ENCODE data around the gene ANKRD33B.
"Not testable (repeated sequence)": the region's sequence is repeated elsewhere in the genome, so short reads cannot be mapped to it uniquely, and the experiment has no call there.

Gene ANKRD33B

DNA sequence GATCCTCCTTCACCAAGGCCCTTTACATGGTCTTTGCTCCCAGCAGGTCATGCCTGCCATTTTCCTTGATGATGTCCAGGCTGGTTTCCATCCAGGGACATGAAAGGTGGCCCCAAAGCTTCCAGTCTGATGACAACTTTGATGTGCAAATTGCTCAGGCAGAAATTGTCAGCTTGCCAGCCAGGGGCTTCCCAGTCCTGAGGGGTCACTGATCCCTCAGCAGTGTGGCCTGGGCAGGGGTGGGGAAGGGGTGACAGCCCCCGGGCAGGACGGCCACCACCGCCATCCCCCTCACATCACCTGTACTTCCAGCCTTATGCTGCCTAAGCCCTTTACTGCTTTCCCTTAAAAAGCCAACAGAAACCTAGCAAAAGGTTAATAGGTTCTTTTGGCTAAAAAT, 96.3 kb downstream of the ANKRD33B start:
- no peak overlapping the region for H3K9ac ChIP-seq
- no peak for TF ChIP-seq Cebpa-rat (IDR thresholded peaks at IDR 0.05)

DNA sequence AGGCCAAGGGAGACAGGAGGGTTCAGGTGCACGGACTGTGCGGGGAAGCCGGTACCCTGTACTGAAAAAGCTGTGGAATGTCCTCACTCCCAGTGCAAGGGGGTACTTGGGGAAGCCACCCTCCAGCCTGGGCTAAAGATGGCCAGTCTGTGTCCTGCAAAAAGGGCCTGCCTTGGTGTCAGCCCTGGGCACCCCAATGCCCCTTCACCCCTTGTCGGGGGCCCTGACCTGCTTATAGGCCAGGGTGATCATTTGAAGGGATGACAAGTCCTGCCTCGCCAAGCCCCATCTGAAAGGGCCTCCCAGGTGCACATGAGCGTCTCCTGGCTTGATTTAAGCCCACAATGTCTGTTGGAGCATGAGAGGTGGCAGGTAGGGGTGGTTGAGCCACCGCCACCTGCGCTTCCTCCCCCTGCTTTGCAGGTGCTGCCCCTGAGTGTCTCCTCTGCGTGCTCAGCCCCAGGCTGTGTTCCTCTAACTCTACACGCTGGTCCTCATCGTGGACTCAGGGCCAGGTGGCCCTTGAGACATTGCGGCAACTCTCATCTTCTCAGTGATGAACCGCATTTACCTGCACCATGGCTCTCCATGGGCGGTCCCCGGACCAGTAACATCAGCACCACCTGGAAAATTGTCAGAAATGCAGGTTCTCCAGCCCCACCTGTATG, 97.0 kb downstream of the ANKRD33B start:
- peaks cover 0 to 10% (median 0%) of the 10 kb centered on the region in 11 experiments; a peak in 7 of 22 replicates for H4K20me1 ChIP-seq
- H3K36me3 ChIP-seq = peaks cover 0 to 14% (median 8%) of the 10 kb centered on the region in 11 experiments; a peak in 13 of 22 replicates
- H3K4me2 ChIP-seq = no peak overlapping the region
- no peaks in the 10 kb centered on the region for H3K27me3 ChIP-seq
- no peak for TF ChIP-seq Cebpa-rat (IDR thresholded peaks at IDR 0.05)
- no peak overlapping the region for H3K27ac ChIP-seq
- H3K9me3 ChIP-seq (replicated peaks in 1 of 11) = peaks cover 0 to 5% (median 0%) of the 10 kb centered on the region in 11 experiments; a peak in 2 of 22 replicates
- H3K9ac ChIP-seq = no peak overlapping the region
- no peak overlapping the region for H3K4me3 ChIP-seq
- peaks cover 0 to 6% (median 0%) of the 10 kb centered on the region in 10 experiments; a peak in 3 of 20 replicates for H3K4me1 ChIP-seq

More for the DNA sequence above, 96.3 kb downstream of the ANKRD33B start:
- H3K27ac ChIP-seq = no peak overlapping the region
- H3K27me3 ChIP-seq = no peaks in the 10 kb centered on the region
- no peak overlapping the region for H3K4me2 ChIP-seq
- H4K20me1 ChIP-seq = peaks cover 0 to 17% (median 3%) of the 10 kb centered on the region in 11 experiments; a peak in 8 of 22 replicates
- H3K4me3 ChIP-seq = no peak overlapping the region
- peaks cover 0 to 21% (median 15%) of the 10 kb centered on the region in 11 experiments; a peak in 14 of 22 replicates for H3K36me3 ChIP-seq
- peaks cover 0 to 5% (median 0%) of the 10 kb centered on the region in 11 experiments; a peak in 2 of 22 replicates for H3K9me3 ChIP-seq (replicated peaks in 1 of 11)
- H3K4me1 ChIP-seq = peaks cover 0 to 6% (median 0%) of the 10 kb centered on the region in 10 experiments; a peak in 3 of 20 replicates

DNA sequence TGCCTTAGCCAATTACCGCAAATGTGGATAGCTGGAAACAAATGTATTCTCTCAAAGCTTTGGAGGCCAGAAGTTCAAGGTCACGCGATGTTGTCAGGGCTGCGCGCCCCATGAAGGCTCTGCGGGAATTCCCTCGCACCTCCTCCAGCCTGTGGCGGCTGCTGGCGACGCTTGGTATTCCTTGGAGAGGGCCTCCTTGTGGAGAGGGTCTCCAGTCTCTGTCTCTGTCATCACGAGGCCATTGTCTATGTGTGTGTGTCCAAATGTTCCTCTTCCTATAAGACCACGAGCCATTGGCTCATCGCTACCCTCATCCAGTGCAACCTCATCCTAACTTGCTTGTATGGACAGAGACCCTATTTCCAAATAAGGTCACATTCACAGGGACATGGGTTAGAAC, 97.5 kb downstream of the ANKRD33B start:
- no peak for TF ChIP-seq Cebpa-rat (IDR thresholded peaks at IDR 0.05)
- H3K9ac ChIP-seq = no peak overlapping the region

DNA sequence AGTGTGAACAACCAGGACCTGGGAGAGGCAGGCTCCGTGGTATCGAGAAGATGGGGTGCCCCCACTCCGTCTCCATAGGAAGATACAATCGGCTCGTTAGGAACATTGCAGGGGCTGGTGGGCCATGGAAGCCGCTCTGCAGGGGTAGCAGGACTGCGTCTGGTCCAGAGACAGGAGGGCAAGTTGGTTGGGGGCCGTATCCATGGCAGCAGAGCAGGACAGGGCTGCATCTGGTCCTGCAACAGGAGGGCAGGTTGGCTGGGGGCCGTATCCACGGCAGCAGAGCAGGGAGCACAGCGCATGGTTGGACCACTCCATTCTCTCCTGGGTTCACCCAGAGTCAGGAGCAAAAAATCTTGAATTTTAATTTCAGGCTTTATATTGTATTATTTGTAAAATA, 98.2 kb downstream of the ANKRD33B start:
- H3K27ac ChIP-seq = no peak overlapping the region
- H3K4me2 ChIP-seq = no peak overlapping the region
- peaks cover 0 to 5% (median 0%) of the 10 kb centered on the region in 11 experiments; a peak in 2 of 22 replicates for H3K9me3 ChIP-seq (replicated peaks in 1 of 11)
- H3K27me3 ChIP-seq = no peaks in the 10 kb centered on the region
- no peak overlapping the region for H3K4me3 ChIP-seq
- no peak overlapping the region for H3K9ac ChIP-seq
- no peaks in the 10 kb centered on the region for H4K20me1 ChIP-seq
- peaks cover 0 to 6% (median 0%) of the 10 kb centered on the region in 10 experiments; a peak in 3 of 20 replicates for H3K4me1 ChIP-seq
- H3K36me3 ChIP-seq = peaks cover 0 to 6% (median 0%) of the 10 kb centered on the region in 11 experiments; a peak in 1 of 22 replicates
- no peak for TF ChIP-seq Cebpa-rat (IDR thresholded peaks at IDR 0.05)

More for the DNA sequence above, 97.5 kb downstream of the ANKRD33B start:
- Histone ChIP-seq H3K9me3 (replicated peaks in 1 of 11) (peaks cover 0 to 5% (median 0%) of the 10 kb centered on the region in 11 experiments; a peak in 2 of 22 replicates), H3K36me3 (peaks cover 0 to 8% (median 3%) of the 10 kb centered on the region in 11 experiments; a peak in 9 of 22 replicates), H3K27me3 (no peaks in the 10 kb centered on the region), H3K4me3 (no peak overlapping the region), H3K4me1 (peaks cover 0 to 6% (median 0%) of the 10 kb centered on the region in 10 experiments; a peak in 3 of 20 replicates), H3K27ac (no peak overlapping the region), H4K20me1 (peaks cover 0 to 5% (median 0%) of the 10 kb centered on the region in 11 experiments; a peak in 6 of 22 replicates), H3K4me2 (no peak overlapping the region)

DNA sequence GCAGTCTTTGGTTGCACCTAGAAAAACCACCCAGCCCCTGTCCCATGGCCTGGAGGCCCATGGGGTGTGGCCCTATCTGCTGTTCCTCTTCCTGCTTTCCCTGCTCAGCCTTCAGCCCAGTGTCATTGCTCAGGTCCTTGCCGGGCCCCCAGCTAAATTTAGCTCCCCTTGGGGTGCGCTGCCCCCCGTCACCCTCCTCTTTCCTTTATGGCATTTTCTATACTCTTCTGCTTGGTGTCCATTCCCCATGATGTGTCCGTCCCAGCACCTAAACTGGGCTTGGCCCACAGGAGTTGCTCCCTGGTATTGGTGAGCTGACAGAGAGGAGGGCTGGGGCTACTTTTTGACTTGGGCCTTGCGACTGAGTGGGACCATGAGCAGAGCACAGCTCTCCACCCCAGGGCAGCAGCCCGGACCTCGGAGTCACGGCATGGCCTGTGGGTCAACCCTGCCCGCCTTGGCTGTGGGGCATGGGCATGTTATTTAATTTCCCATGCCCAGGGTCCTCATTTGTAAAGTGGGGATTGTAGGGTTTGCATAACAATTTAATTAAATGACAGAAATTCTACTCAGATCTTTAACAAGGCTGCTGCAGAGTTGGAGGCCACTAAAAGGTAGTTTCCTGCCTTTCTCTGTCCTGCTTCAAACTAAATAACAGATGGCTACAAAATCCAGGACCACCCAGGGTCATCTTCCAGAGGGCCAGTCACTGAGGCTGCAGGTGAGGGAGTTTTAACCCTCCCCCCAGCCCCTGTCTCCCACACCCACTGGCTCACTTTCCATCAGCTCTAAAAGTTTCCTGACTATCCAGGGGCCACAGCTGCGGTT, 99.0 kb downstream of the ANKRD33B start:
- Histone ChIP-seq H3K27ac (no peak overlapping the region), H3K4me1 (peaks cover 0 to 6% (median 0%) of the 10 kb centered on the region in 10 experiments; a peak in 3 of 20 replicates), H3K36me3 (0 out of 22 replicates have a peak, but pooled peaks cover 0 to 5% (median 0%) of the 10 kb centered on the region in 11 experiments), H3K9me3 (replicated peaks in 1 of 11) (peaks cover 0 to 5% (median 0%) of the 10 kb centered on the region in 11 experiments; a peak in 2 of 22 replicates), H3K4me3 (no peak overlapping the region), H3K9ac (no peak overlapping the region), H4K20me1 (no peaks in the 10 kb centered on the region), H3K4me2 (peak overlapping the region in 2 of 11 experiments; percentile 10 to 19; a peak in 2 of 22 replicates), H3K27me3 (no peaks in the 10 kb centered on the region)
- TF ChIP-seq Cebpa-rat (IDR thresholded peaks at IDR 0.05) = no peak

DNA sequence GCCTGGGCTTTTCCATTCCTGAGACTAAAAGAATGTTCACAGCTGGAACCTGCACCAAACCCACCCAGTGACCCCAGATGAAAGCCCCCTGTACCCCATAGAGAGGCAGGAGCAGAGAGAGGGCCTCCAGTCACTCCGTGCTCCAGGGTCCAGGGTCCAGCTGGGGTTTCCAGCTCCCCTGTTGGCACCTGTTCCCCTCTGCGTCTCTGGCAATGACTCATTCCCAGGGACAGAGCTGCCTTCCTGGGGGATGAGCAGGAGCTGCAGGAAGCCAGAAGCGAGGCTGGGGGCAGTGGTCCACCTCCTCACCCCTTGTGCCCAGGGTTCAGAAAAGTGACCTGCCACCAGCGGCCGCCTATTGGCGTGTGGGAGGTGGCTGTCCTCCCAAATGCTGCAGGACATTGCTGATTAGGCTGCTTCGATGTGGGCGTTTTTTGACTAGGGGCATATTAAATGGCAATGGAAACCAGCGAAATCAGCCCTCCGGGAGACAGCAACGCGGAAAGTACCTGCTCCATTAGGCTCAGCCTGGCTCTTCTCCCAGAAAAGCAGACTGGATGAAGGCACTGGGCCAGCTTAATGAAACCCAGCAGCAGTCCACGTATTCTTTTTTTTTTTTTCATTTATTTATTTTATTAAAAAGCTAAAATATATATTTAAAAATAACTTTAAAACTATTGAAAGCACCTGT, 99.8 kb downstream of the ANKRD33B start:
- TF ChIP-seq Cebpa-rat (IDR thresholded peaks at IDR 0.05) = no peak
- H3K4me3 ChIP-seq = no peak overlapping the region
- peaks cover 0 to 6% (median 0%) of the 10 kb centered on the region in 10 experiments; a peak in 3 of 20 replicates for H3K4me1 ChIP-seq
- H3K9ac ChIP-seq = no peak overlapping the region
- no peak overlapping the region for H3K4me2 ChIP-seq
- no peak overlapping the region for H3K27ac ChIP-seq
- no peaks in the 10 kb centered on the region for H3K36me3 ChIP-seq
- peaks cover 0 to 2% (median 0%) of the 10 kb centered on the region in 11 experiments; a peak in 1 of 22 replicates for H3K9me3 ChIP-seq (replicated peaks in 1 of 11)
- H4K20me1 ChIP-seq = no peaks in the 10 kb centered on the region
- H3K27me3 ChIP-seq = no peaks in the 10 kb centered on the region

DNA sequence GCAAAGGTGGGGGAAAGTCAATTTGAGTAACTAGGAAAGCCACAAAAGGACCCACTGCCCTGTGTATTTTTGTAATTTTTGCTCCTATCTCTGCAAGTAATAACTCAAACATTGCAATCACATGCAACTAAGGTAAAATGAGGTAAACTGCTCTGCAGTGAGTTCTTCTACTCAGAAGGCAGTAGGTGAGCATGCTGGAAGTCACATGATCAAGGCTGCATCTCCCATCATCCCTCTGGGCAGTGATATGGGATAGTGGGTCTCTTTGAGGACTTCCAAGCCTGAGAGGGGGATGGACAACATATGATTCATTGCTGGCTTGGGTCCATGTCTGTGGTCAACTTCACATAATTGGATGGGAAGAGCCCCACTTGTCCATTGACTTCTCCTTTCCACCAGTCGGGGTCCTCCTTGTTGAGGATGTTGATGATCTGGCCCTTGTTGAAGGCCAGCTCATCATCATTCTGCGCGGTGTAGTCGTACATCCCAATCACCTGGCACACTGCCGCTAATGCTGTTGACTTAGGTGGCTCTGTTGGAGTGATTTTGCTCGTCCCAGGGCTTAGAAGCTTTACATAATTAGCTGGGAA, 100.4 kb downstream of the ANKRD33B start:
- H3K9ac ChIP-seq; H3K27ac ChIP-seq; H3K4me3 ChIP-seq; H3K4me1 ChIP-seq; H4K20me1 ChIP-seq; H3K9me3 ChIP-seq (replicated peaks in 1 of 11); H3K27me3 ChIP-seq; H3K36me3 ChIP-seq; H3K4me2 ChIP-seq: not testable (repeated sequence)

DNA sequence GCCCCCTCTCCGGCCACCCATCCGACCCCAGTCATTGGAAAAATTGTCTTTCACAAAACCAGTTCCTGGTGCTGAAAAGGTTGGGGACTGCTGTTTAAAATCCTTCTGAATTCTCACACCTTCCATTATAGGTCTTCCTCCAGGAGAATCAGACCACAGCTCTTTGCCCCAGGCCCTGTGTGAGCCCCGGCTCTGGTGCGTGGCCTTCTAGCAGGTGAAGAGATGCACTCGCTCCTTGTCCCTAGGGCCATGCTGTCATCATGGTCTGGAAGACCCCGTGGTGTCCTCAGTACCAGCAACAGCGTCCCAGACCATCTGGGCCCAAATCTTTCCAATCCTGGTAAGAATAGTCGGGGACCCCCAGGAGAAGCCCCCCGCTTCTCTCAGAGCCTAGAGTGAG, 101.9 kb downstream of the ANKRD33B start:
- H3K9me3 ChIP-seq (replicated peaks in 1 of 11) = peaks cover 0 to 9% (median 0%) of the 10 kb centered on the region in 11 experiments; a peak in 2 of 22 replicates
- no peak overlapping the region for H3K4me3 ChIP-seq
- no peak for TF ChIP-seq Cebpa-rat (IDR thresholded peaks at IDR 0.05)
- no peaks in the 10 kb centered on the region for H4K20me1 ChIP-seq
- H3K27me3 ChIP-seq = no peaks in the 10 kb centered on the region
- no peaks in the 10 kb centered on the region for H3K36me3 ChIP-seq
- peaks cover 0 to 6% (median 0%) of the 10 kb centered on the region in 10 experiments; a peak in 6 of 20 replicates for H3K4me1 ChIP-seq
- no peak overlapping the region for H3K9ac ChIP-seq
- H3K27ac ChIP-seq = no peak overlapping the region
- H3K4me2 ChIP-seq = no peak overlapping the region
